Measurements from ENCODE around the gene FMN1. TPM values are rescaled to one million over a fixed set of nuclear protein-coding genes. Genes with fewer than 3 reads are reported as not detected.

The FMN1 gene
- polyA plus RNA-seq, 3 donors, result 0.28 to 3.7 (median 0.34) TPM

DNA sequence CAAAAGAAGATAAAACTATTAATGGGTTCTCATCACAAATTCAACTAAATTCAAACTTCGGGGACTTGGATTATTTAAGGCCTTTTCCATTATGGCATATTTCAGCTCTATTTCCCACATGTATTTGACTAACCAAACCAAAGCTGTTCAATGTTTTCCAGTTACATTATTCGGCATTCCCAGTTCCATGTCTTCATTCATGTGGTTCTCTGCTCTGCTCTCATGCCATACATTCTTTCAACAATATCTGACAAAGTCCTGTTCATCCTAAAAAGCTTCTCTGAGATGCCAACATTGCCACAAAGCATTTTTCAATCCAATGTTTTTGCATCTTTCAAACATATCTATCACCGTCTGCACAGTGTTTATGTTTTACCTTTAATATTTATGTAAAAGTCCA lies 335.3 kb downstream of the FMN1 start:
- TF ChIP-seq, protein P1, sequence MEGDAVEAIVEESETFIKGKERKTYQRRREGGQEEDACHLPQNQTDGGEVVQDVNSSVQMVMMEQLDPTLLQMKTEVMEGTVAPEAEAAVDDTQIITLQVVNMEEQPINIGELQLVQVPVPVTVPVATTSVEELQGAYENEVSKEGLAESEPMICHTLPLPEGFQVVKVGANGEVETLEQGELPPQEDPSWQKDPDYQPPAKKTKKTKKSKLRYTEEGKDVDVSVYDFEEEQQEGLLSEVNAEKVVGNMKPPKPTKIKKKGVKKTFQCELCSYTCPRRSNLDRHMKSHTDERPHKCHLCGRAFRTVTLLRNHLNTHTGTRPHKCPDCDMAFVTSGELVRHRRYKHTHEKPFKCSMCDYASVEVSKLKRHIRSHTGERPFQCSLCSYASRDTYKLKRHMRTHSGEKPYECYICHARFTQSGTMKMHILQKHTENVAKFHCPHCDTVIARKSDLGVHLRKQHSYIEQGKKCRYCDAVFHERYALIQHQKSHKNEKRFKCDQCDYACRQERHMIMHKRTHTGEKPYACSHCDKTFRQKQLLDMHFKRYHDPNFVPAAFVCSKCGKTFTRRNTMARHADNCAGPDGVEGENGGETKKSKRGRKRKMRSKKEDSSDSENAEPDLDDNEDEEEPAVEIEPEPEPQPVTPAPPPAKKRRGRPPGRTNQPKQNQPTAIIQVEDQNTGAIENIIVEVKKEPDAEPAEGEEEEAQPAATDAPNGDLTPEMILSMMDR (IDR thresholded peaks at IDR 0.05), result no peak
- Histone ChIP-seq H3K4me1 (ENCODE audit: control insufficient read depth in 1 of 2, insufficient read depth in 2 of 2, low read length in 2 of 2) (peaks cover 7 to 12% of the 10 kb centered on the region in 2 donors), H3K4me2 (replicated peaks; ENCODE audit: extremely low read depth, low read length, poor library complexity, severe bottlenecking) (no peak overlapping the region), H3K27ac (ENCODE audit: low read depth in 1 of 2, low read length in 2 of 2) (no peak overlapping the region), H3K27me3 (ENCODE audit: control insufficient read depth in 2 of 2, insufficient read depth in 2 of 2, low read length in 2 of 2) (no peaks in the 10 kb centered on the region), H3K36me3 (replicated peaks in 1 of 2; ENCODE audit: control insufficient read depth in 1 of 2, insufficient read depth in 2 of 2, low read length in 2 of 2) (peaks cover 0 to 23% of the 10 kb centered on the region in 2 donors), H3K79me2 (ENCODE audit: insufficient read depth, low read length) (no peaks in the 10 kb centered on the region), H3K9ac (ENCODE audit: insufficient read depth, low read length, poor library complexity, severe bottlenecking) (no peak overlapping the region), H2AFZ (ENCODE audit: insufficient read depth, low read depth, low read length, poor library complexity, severe bottlenecking) (no peak overlapping the region), H4K20me1 (ENCODE audit: insufficient read depth, low read length) (no peaks in the 10 kb centered on the region), H3K4me3 (replicated peaks in 1 of 3; ENCODE audit: low read depth in 2 of 3, low read length in 3 of 3) (no peak overlapping the region), H3K9me3 (replicated peaks in 1 of 2; ENCODE audit: control insufficient read depth in 1 of 2, insufficient read depth in 1 of 2, low read length in 2 of 2) (no peaks in the 10 kb centered on the region)
- Mint-ChIP-seq H3K27me3 (ENCODE audit: low read depth in 3 of 3) (peaks cover 0 to 4% (median 2%) of the 10 kb centered on the region in 3 donors), H3K4me1 (peaks cover 17% of the 10 kb centered on the region), H3K9me3 (peaks cover 0 to 3% (median 0%) of the 10 kb centered on the region in 7 donors), H3K27ac (no peak overlapping the region), H3K36me3 (peaks cover 0 to 28% of the 10 kb centered on the region in 2 donors), H3K4me3 (no peak overlapping the region)
- DNase-seq, result no peak
- WGBS (ENCODE audit: insufficient coverage), result 95% methylated on average over 2 of the region's 3 CpGs
- intact Hi-C loops (cut with micrococcal nuclease), result no loop called here

DNA sequence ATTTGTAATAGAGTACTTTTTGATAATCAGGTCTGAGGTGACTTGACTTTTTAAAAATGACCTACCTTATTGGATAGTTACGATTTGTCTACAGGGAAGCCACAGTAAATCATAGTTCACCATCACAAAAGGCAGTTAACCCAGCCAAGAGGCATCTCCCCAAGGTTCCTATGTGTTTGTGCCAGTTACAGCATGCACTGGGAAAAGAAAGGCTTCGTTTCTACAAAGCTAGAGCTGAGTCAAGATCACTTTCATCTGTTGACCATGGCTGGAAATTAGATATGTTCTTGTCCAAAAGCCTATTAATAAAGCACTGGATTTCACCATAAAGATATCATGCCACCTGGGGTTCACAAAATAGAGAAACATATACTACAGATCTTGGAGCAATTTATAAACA lies 336.8 kb downstream of the FMN1 start:
- TF ChIP-seq, protein P1 (IDR thresholded peaks at IDR 0.05), result no peak
- H3K9me3 ChIP-seq (replicated peaks in 1 of 2; ENCODE audit: control insufficient read depth in 1 of 2, insufficient read depth in 1 of 2, low read length in 2 of 2), result no peaks in the 10 kb centered on the region
- DNase-seq, result no peak
- H2AFZ ChIP-seq (ENCODE audit: insufficient read depth, low read depth, low read length, poor library complexity, severe bottlenecking), result no peak overlapping the region
- H3K27me3 Mint-ChIP-seq (ENCODE audit: low read depth in 3 of 3), result peaks cover 0 to 4% (median 2%) of the 10 kb centered on the region in 3 donors
- WGBS (ENCODE audit: insufficient coverage), result no CpG with 5 or more reads among the region's 2 CpGs
- no peak overlapping the region for H3K4me3 ChIP-seq (replicated peaks in 1 of 3; ENCODE audit: low read depth in 2 of 3, low read length in 3 of 3)
- H3K36me3 Mint-ChIP-seq, result peaks cover 0 to 29% of the 10 kb centered on the region in 2 donors
- H3K9me3 Mint-ChIP-seq, result peaks cover 0 to 3% (median 0%) of the 10 kb centered on the region in 7 donors
- H3K9ac ChIP-seq (ENCODE audit: insufficient read depth, low read length, poor library complexity, severe bottlenecking), result no peak overlapping the region
- intact Hi-C loops (cut with micrococcal nuclease), result no loop called here
- no peaks in the 10 kb centered on the region for H4K20me1 ChIP-seq (ENCODE audit: insufficient read depth, low read length)
- no peak overlapping the region for H3K27ac Mint-ChIP-seq
- H3K27ac ChIP-seq (ENCODE audit: low read depth in 1 of 2, low read length in 2 of 2), result no peak overlapping the region
- H3K79me2 ChIP-seq (ENCODE audit: insufficient read depth, low read length), result no peaks in the 10 kb centered on the region
- H3K4me1 Mint-ChIP-seq, result peaks cover 17% of the 10 kb centered on the region
- no peak overlapping the region for H3K4me2 ChIP-seq (replicated peaks; ENCODE audit: extremely low read depth, low read length, poor library complexity, severe bottlenecking)
- H3K4me1 ChIP-seq (ENCODE audit: control insufficient read depth in 1 of 2, insufficient read depth in 2 of 2, low read length in 2 of 2), result peaks cover 7 to 12% of the 10 kb centered on the region in 2 donors
- peaks cover 0 to 23% of the 10 kb centered on the region in 2 donors for H3K36me3 ChIP-seq (replicated peaks in 1 of 2; ENCODE audit: control insufficient read depth in 1 of 2, insufficient read depth in 2 of 2, low read length in 2 of 2)
- no peak overlapping the region for H3K4me3 Mint-ChIP-seq
- no peaks in the 10 kb centered on the region for H3K27me3 ChIP-seq (ENCODE audit: control insufficient read depth in 2 of 2, insufficient read depth in 2 of 2, low read length in 2 of 2)
